NCI-H2171 (cell line): ENCODE data around the gene VSNL1.

Source experiments
- DNase-seq: peaks from one replicate; lab custom pipeline; 2025; lab: John Stamatoyannopoulos, UW

The VSNL1 gene

DNA sequence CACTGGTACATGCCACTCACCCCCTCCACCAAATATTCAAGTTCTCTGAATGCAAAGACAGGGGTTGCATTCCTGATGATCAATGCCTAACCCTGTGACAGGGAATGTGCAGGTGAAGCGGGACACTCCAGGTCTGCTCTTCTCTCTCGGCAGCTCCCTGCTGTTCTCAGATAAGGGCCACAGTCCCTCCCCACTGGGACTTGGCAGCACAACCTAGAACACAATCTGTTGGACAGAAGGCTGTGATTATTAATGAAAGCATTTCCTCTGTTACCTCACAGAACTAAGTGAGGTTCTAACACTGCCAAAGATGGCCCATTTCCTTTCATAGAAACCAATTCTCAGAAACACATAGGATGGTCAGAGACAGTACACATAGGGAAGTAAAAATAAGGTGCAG is 42.7 kb downstream of the VSNL1 start:
- no peak for DNase-seq

- no peak for DNase-seq
Observed at GRCh38 chr2:17583646-17584045, 43.1 kb downstream of the VSNL1 start.

- DNase-seq = no peak
Observed at GRCh38 chr2:17584689-17585088, 44.2 kb downstream of the VSNL1 start.

- DNase-seq = no peak
Observed at GRCh38 chr2:17587469-17587868, 47.0 kb downstream of the VSNL1 start.

GRCh38 chr2:17588031-17588430 is 47.5 kb downstream of the VSNL1 start:
- DNase-seq = no peak

- DNase-seq = no peak
Observed at GRCh38 chr2:17589406-17590035, 49.0 kb downstream of the VSNL1 start.

- DNase-seq = no peak
Observed at GRCh38 chr2:17590342-17590911, 49.9 kb downstream of the VSNL1 start.

GRCh38 chr2:17591846-17592245 is 51.4 kb downstream of the VSNL1 start:
- no peak for DNase-seq

GRCh38 chr2:17592731-17593409 is 52.4 kb downstream of the VSNL1 start:
- no peak for DNase-seq

DNA sequence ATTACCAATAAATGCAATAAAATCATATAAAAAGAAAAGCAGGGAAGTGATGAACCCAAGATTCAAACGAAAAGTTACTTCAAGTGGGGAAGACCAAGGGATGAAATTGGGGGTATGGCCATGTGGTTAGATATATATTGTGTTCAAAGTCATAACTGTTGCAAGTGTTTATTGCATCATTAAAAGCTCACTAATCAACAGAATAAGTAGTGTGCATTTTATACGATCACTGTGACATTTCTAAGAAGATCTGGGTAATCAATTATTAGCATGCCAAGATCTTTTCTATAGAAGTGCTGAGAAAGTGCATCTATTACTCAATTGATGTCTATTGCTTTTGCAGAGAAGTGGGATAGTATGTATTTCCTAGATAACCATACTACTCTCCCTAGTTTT is 52.9 kb downstream of the VSNL1 start:
- DNase-seq = no peak

DNA sequence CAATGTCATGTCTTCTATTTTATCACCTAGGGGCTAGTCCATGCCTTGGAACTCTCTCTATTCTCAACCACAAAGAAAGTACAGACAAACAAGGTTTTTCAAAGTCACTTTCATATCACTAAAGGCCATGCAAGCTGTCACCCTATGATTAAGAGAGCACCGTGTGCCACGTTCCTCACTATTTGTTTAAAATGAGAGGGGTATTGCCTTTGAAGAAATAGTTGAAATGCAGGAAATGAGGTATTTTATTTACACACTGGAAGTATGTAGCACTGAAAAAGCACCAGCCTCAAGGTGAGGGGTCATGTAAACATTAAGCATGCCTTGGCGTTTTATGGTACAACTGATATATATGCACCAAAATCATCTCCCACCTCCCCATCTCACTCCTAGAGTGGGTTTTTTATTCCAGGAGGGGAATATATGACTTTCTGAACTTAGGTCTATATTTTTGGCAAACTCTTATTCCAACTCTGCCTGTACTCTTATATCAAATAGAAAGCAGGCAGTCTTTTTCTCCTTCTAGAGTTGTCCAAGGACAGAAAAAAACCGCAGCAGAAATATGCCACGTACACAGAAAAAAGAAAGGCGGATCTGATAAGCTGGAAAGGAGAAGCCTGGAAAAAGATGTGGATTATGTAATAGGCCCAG is 53.5 kb downstream of the VSNL1 start:
- no peak for DNase-seq

DNA sequence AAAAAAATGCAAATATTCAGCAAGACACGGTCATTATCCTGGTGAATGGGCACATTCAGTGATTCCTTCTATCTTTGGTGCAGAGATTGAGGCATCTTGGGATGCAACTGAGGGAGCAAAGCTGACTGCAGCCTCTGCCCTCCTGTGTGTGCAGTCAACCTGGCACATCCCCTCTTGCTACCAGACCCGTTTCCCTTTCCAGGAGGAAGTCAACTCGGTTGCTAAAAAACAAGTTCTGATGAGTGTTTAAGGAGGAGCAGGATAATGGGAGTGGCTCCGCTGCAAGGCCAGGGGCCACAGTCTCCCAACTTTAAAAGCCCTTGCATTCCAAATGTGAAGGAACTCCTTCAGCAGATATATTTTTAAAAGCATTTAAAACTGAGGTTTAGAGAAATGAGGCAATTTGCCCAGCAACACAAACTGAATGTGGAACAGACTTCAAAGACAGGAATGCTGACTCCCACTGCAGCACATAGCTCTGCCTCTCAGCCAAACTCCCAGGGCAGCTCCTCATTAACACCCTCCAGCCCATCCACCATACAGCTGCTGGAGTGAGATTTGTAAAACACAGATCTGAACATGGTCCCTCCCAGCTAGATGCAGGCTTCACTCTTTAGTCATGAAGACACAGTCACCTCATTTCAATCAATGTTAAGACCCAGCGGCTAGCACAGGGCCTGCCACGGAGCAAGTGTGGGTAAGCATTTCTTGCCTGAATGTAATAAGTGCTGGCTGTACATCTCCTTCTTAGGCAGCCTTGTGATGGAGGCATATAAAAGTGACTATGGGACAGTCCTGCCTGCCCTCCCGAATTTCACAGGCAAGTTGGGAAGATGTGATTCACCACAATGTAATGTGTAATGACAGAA is 54.3 kb downstream of the VSNL1 start:
- DNase-seq = no peak

DNA sequence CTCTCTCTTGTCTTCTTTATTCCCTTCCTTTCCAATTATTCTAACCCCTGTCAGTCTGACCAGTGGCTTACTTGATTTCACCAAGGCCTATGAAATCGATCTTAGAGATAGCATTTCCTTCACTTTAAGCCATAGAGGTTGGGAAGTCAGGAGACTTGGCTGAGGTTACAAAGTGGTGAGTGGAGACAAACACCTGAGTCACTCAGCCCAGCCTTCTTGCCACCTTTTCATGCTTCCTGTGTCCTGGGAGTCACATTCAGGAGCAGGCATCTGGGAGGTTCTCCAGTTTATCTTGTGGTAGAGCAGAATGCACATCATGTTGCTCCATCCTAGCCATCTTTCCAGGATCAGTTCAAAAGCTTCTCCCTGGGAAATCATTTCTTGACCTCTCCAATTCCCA is 59.1 kb downstream of the VSNL1 start:
- no peak for DNase-seq

DNA sequence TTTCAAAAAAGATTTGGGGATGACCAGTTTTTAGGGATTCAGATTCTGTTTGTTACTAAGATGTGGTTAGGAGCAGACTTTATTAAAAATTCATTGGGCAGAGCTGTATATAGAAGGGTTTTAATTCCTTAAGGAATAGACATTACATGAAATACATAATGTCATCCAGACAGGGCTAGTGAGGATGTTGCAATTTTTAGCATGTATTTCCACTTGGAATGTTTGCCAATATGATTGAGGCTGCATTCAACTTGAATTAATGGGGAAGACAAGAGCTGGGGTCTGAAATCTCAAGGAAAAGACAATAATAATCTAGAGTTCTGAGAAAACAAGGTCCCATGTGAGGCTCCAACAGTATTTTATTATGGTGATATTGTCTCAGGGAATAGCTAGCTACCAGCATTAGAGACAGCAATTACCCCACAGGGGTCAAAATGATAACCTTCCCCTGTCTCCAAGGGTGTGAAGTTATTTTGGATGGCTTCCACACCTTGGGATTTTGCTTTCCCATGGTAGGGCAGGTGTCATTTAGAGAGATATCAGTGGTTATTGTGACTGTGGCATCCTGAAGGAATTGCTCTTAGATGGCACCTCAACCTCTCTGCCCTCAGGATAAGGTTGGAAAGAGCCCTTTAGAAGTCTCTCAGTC is 60.2 kb downstream of the VSNL1 start:
- DNase-seq = no peak

DNA sequence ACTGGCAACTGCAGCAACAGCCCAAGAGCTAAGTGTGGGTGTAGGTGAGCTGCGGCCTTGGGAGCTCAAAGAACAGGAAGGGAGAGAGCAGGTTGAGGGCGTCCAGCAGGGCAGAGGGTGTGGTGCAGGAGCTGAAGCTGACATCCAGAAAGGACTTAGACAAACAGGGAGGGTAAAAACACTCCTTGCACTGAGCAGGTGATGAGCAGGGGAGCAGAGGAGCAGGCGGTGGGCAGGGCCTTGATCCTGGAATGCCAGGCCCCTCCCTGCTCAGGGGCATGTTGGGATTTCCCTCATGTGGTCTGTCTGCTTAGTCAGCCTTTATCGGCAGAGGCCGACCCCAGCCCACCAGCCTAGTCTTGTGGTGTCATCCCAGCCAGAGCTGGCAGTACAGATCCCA is 63.6 kb downstream of the VSNL1 start:
- no peak for DNase-seq

DNA sequence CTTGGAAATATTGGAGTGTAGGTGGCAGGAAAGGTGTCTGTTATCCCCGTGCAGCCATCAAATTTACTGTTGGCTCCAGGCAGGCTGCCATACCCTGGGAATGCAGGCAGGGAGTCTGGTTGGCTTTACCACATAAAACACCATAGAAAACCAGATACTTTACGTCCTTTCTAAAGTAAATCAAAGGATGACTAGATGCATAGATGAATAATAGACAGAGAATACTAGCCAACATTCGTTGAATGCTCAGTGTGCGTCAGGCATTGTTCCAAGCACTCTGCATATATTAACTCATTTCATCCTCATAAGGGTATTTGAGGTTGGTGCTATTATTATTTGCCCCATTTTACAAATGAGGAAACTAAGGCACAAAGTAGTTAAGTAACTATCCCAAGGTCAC is 65.2 kb downstream of the VSNL1 start:
- no peak for DNase-seq

DNA sequence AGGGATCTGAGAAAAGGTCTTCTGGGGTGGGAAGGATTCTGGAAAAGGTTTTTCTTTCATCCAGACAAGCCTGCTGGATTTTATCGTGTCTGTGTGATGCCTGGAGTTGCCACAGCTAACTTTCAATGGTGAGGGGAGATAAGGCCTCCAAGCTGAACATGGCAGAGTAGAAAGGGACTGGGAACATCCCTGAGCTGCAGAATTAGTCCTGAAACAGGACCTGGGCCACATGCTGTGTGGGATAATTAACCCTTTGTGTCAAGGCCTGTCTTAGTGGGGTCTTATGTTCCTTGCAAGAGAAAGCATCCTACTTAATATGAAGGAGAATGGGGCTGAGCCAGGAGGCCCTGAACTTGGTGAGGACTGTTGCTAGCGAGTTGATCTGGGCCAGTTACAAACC is 66.4 kb downstream of the VSNL1 start:
- DNase-seq = no peak

- no peak for DNase-seq
Observed at GRCh38 chr2:17607379-17607778, 66.9 kb downstream of the VSNL1 start.

- DNase-seq = no peak
Observed at GRCh38 chr2:17608251-17608650, 67.8 kb downstream of the VSNL1 start.

GRCh38 chr2:17610521-17610920 is 70.0 kb downstream of the VSNL1 start:
- no peak for DNase-seq

- no peak for DNase-seq
Observed at GRCh38 chr2:17611036-17611435, 70.5 kb downstream of the VSNL1 start.
